NOMO-1 treated with dmso at 0.1 percent for 144 hours (cell line): ENCODE measurements around the gene KLHL3.
A peak's percentile ranks its signal among the peaks of the same experiment; 100 is the strongest.

Source experiments
- DNase-seq: peaks from one replicate; lab custom pipeline; 2025; ENCODE audit not compliant: unreplicated experiment; lab: John Stamatoyannopoulos, UW

The KLHL3 gene

DNA sequence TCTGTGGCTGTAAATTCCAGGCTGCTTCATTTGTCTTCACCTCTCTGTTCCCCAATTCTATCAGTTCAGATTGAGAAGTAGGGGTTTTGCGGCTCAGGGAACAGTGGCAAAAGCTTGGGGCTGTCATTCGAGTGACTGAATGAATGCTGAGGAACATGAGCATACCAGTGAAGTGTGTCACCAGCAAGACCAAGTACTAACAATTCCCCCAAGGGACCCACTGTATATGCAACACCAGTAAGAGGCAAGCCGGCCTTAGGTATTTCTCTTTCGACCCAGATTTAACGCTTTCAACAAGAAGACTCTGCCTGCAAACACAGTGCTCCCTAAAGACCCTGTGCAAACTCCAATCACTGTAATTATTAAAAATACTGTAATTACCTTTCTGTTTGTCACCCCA, 25.8 kb downstream of the KLHL3 start:
- no peak for DNase-seq

DNA sequence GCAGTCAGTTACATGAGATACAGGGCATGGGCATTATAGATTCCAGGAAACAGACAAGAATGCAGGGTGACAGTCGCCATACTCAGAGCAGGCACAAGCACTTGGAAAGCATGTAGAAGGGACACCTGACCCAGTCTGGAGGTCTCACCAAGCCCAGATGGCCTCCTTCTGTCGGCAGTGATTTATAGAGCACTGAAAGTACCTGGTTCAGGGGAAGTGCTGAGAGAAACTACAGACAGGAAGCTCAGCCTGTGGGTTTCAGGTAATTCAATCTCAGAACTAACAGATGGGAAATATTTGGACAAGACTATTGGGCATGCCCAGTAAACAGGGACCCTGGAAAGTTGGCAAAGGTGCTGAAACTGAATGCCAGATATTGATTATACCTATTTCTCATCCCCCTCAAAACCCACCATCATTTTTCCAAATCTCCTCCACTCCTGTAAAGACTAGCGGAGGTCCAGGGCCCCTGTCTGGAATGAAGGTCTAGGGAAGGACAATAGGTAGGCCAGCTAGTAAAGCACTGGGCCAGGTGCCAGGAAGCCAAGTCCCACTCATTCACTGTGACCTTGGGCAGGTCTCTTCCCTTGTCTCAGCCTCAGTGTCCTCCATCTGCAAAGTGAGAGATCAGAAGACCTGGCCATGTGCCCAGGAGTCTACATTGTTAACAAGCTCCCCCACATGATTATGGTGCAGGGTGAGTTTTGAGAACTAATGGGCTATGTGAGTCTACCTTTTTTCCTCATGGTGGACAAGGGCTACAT, 26.9 kb downstream of the KLHL3 start:
- no peak for DNase-seq

DNA sequence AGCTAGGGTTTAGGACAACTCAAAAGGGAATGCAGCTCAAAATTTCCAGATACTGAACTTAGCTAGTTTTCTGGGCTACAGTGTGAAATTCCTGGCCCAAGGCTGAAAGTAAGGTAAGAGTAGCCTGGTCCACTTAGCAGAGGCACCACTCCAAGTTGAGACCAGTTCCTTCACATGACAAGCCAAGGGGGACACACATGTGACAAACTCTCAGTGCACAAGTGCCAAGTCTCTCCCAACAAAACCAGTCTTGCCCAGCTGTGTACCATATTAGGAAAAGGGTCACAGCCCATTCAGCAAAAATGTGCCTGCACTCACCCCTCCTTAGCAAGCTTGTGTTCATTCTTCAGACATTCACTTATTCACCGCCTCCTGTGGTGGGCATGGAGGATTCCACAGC, 27.8 kb downstream of the KLHL3 start:
- DNase-seq: no peak

DNA sequence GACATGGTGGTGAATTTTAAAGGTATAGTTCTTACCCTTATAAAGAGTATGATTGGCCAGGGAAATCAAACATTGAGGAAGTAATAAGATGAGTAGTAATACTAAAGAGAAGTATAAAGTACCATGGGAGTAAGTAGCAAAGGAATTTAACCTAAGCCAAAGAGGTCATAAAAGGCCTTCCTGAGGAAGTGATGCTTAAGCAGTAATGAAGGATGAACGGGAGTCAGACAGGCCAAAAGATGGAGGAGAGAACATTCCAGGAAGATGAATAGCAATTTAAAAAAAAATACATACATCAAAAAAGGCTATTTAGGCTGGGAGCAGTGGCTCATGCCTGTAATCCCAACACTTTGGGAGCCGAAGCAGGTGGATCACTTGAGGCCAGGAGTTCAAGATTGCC, 29.0 kb downstream of the KLHL3 start:
- DNase-seq: no peak

DNA sequence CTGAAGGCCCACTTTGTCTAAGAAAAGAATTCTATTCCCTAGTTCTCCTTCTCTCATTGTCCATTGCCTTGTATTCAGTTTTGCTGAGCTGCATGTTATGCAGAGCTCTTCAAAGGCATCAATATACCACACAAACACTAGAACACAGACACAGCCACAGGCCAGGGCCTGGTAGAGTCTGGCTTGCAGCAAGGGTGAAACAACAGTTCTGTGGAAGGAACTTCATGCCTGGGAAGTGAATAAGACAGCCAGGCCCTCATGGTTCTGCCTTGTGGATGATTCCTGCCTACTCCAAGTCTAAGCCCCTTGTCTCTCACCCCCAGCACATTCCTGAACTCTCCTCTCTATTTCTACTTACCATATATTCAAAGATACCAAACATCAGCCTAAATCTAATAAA, 30.8 kb downstream of the KLHL3 start:
- DNase-seq: no peak

DNA sequence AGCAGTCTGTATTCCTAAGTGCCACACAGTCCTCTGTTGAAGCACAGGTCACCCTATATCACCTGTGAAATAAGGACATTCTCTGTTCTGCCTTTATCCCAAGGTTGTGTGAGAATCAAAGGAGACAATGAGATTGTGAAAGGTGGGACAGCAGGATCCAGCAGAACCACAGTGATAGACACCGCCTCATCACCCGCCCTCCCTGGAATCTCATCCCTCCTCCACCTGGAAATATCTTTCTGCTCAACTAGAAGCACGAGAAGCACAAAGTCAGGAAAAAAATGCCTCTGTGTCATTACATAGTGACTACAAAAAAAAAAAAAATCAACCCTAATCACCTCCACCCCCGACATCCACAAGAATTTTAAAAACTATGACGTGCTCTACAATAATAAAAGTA, 32.3 kb downstream of the KLHL3 start:
- no peak for DNase-seq

DNA sequence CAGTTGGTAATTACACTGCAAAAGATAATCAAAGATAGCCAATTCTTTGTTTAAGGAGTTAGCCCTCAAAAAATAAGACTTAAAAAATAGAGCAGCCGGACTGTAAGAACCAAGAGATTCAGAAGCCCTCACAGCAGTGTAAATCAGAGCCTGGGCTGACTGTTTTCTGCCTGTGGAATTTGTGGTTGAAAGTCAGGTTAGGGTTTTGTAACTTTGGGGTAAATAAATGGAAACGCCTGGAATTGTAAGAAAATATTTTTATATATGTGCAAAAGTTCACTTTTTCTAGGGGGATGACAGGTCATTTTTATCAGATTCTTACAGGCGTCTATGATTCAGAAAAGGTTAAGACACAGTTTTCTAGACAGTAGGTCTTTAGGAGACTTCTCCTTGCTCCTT, 35.6 kb downstream of the KLHL3 start:
- no peak for DNase-seq

DNA sequence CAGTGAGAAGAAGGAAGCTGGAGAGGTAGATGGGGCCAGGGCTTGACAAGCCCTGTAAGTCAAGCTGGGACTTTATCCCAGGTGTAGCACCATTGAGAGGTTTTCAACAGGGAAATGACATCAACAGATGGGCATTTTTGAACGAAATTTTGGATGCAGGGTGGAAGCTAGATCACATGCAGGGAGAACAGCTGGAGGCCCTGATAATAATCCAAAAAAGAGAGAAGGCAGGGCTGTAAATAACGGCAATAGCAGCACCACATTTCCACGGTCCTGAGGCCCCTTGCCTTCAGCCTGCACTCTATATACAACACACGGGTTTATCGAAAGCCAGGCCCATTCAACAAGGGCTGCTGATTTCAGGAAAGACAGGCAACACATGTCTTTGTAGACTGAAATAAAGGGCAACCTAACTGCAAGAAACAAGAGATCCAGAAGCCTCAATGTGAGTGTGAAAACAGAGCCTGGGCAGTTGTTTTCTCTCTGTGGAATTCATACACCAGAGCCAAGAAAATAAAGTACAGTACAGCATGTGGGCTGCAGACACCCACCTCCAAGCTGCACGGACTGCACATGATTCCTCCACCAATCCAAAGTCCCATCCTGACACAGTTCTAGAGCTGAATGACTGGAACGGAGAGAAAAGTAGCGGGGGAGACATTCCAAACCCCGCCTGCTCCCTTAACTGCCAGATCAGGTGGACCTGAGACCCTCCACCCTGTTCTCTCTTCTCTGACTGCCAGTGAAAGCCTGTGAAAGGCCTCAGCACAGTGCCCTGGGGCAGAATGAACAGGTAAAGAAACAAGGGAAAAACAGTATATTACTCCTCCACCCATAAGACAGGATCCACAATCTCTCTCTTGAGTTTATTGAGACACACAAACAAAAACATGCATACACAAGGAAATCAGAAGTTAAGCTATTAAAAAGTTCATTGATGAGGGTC, 36.3 kb downstream of the KLHL3 start:
- DNase-seq: no peak

DNA sequence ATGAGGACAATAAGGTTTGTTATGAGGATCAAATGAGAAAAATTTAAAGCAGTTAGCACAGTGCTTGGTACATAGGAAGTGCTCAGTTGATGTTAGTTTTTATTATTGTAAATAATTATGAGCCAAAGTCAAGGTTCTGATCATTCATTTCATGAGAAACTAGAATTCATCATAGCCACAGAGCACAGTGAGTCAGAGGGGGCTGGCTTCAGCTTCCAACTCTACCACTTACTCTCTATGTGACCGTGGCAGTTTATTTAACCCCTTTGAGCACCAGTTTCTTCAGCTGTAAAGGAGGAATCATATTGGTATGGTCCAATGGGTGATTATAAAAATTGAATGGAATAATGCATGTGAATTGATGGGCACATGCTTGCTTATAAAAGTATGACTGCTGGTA, 39.4 kb downstream of the KLHL3 start:
- DNase-seq: no peak

DNA sequence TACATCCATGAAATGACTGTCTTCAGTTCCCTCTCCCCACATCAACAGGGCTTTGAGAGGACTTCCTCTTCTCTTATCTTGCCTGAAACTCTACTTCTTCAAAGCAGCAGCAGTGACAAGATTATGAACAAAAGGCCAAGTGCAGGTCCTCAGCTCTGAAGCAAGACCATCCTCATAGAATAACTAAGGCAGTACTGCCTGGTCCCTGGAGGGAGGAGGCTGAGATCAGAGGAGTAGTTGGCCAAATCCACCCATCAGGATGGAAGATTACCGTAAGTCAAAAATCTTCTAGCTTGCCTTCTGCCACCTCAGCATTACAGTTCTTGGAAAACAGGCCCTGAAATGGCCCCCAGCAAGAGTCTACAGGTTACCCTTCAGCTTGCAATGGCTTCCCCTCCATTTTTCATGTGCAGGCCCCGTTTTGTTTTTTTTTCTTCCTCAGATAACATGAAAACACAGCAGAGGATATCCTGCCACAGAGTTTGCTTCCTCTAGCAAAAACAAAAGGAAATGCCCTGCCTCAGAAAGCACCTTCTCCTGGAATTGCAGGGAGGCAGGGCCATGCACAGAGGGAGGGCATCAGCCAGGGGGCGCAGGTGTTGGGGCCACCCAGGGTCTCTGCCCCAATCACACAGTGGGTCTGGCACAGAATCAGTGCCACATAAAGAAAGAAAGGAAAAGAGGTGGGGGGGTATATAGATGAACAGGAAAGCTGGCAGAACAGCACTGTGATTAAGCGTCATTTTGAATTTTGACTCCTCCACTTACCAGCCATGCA, 40.0 kb downstream of the KLHL3 start:
- peak; percentile 17 for DNase-seq

DNA sequence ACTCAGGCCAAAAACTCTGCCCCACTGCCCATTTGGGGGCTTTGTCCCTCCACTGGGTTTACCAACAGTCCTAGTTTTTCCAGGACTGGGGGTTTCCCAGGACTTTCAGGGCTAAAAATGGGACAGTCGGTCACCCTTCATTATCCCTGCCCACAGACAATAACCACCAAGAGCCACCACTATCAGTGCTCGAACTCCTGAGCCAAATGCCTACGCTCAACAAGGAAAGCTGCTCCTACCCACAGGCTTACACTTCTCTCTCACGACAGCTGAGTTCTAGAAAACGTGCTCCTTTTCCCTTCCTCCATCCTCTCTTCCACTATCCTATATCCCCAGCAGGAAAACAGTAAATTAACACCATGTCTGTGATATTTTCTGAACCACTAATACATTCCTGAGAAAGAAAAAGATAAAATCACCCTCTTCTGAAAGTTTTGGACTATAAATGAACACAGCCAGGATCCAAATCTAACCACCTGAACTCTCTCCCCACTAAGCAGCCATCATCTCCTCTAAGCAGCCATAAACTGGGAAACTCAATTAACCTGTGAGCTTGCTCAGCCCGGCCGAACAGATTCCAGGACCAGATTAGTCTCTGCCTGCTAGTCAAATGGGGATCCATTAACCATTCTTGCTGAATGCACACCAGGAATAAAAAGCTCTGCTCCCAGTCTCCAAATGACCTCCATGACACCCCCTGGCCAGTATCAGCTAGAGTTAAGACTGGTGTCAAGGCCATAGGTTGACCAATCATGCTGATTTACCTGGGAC, 41.8 kb downstream of the KLHL3 start:
- DNase-seq: no peak

DNA sequence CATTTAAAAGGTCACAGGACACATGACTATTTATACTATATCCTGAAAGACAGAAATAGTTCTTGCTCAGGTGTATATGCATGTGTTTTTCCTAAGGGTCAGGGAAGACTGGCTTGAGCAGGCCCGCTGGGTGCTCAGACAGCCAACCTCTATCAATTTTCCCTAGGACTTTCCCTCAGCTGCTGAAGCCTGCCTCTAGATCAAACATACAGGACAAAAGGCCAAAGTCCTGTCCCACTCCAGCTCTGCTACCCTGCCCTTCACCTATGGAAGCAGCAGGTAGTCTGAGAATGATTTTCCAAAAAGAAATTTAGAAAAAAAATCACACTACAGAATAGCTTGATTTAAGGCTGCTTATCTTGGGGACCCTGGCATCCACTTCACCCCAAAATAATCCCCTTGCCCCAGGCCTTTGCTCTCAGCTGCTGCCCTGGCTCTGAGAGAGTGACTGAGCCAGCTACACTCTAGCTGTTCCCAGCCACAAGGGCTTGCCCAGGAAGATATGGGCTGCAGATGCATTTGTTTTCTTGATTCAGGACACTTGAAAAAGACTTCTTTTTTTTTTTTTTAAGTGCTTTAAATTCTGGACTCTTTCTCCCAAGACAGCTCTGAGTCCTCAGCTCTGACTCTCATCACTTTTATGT, 42.5 kb downstream of the KLHL3 start:
- no peak for DNase-seq

DNA sequence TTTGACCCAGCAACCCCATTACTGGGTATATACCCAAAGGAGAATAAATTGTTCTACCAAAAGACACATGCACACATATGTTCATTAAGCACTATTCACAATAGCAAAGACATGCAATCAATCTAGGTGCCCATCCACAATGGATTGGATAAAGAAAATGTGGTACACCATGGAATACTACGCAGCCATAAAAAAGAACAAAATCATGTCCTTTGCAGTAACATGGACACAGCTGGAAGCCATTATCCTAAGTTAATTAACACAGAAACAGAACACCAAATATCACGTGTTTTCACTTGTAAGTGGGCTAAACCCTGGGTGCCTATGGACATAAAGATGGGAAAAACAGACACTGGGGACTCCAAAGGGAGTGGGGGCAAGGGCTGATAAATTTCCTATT, 46.6 kb downstream of the KLHL3 start:
- no peak for DNase-seq

DNA sequence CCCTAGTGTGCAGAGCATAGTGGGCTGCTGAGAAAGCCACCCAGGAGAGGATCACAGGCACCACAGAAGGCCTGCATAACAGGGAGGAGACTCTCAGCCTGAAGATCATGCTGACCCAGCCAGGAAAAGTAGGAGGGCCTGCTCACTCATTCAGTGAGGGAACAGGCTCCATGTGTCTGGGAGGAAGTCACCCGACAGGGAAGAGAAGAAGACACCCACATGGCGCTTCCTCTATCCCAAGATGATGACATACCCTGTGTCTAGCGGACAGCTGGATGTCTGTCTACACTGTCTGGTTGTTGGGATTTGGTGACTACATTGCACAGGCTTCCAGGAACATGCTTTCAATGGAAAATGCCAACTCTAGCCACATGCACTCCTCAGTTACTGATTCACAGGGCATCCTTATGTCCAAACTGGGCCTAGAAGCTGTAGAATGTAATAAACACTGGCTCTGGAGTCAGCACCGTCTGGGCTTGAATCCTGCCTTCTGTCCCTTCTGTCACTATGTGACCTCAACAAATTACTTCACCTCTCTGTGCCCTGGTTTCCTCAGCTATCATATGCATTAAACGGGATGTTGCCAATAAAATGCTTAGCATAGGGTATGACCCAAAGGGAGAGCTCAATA, 47.6 kb downstream of the KLHL3 start:
- DNase-seq: no peak

DNA sequence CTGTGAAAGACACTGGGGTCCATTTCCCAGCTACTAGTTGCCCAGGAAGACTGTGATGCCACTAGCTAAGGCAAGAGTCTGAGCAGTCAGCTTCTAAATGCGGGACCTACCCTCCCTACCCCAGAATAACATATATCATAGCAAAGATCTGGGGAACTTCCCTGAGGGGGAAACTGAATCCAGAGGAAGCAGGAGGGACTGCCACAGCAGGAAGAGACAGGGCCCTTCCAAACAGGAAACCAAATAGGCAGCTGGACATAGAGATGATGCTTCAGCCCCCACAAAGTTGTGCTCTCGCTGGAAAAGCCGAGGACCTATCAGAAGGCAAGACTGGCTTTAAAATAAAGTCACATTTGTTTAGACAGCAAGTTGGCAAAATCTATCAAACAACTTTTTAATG, 51.1 kb downstream of the KLHL3 start:
- no peak for DNase-seq

DNA sequence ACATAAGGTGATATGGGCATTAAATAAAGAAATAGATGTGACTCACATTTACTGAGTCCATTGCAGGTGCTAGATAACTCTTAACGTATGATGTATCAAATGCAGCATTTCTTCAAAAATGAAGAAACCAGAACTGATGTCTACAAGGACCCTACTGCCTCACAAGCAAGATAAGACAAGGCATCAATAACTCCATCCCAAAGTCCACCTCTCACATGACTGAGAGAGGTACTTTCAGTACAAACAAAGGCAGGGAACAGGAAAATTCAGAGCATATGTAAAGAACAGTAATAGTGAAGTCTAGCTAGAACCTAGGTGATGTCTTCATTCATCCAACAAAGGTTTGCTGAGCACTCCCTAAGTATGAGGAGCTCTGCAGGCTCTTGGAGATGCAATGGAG, 54.7 kb downstream of the KLHL3 start:
- DNase-seq: no peak

DNA sequence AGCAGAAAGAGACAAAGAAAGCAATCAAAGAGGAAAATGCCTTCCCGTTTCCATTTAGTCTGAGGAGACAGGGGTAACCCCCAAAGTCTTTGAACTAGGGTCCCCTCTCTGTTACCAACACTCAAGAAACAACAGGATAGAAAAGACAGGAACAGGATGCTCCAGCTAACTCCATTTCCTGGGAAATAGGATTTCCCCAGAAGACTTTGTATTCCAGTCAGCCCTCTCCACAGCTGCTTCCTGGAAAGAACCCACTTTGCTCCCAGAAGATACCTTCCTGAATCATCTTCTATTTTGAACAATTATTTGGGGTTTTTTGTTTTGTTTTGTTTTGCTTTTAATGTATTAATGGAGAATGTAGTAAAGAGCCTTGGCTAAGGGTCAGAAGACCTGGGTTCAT, 56.0 kb downstream of the KLHL3 start:
- DNase-seq: no peak

DNA sequence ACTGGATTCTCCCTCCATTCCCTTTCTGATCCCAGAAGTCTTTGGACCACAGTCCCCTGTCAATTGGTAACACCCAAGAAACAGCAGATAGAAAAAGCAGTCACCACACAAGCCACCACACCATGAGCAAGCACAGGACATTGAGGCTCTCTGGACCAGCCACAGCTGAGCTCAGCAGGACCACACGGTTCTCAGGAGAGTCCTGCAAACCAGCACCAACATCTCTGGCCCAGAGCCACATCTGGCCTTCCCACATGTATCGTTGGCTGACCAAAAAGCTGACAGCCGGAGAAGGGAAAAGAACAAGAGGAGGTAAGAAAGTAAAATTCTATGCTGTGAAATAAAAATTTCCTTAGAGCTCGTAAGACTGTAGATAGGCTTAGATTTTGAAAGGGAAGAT, 56.7 kb downstream of the KLHL3 start:
- DNase-seq: no peak

DNA sequence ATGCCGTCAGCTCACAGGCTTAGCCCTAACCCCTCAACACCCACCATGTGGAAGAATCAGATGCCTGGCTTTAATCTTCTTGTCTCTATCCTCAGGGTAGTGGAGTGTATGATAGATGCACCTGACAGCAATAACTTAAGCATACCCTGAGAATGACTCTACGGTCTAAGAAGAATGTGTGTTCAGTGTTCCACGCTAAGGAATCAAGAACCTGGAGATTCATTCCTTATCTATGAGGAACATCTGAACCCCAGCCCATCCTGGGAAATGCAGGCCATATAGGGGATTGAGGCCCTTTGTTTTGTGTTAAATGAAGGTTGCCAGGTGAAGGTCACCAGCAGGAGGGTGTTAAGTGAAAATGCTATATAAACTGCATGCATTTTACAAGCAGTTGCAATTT, 63.0 kb downstream of the KLHL3 start:
- DNase-seq: no peak

DNA sequence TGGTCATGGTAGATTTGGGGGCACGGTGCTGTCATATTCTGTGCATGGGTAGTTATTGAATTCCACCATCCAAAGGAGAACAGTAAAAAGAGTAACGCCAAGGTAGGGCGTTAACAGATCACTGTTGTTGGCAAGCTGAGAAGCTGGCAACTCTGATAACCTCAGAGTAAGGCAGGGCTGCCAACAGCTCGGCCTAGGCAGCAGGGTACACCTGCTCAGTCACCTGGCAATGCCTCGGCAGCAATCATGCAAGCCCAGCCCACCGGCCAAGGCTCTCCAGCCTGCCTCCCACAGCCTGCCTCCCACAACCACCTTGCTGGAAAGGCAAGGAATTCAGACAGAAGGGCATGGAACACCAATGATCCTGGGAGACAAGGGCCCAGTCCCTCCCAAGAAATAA, 63.9 kb downstream of the KLHL3 start:
- no peak for DNase-seq
